UCSD-AML1 (cell line): ENCODE data around the gene IQCN.
A peak's percentile ranks its signal among the peaks of the same experiment; 100 is the strongest.

Experiments used
- DNase-seq: peaks from one replicate; lab custom pipeline; 2025; ENCODE audit not compliant: unreplicated experiment; lab: John Stamatoyannopoulos, UW

The IQCN gene

DNA sequence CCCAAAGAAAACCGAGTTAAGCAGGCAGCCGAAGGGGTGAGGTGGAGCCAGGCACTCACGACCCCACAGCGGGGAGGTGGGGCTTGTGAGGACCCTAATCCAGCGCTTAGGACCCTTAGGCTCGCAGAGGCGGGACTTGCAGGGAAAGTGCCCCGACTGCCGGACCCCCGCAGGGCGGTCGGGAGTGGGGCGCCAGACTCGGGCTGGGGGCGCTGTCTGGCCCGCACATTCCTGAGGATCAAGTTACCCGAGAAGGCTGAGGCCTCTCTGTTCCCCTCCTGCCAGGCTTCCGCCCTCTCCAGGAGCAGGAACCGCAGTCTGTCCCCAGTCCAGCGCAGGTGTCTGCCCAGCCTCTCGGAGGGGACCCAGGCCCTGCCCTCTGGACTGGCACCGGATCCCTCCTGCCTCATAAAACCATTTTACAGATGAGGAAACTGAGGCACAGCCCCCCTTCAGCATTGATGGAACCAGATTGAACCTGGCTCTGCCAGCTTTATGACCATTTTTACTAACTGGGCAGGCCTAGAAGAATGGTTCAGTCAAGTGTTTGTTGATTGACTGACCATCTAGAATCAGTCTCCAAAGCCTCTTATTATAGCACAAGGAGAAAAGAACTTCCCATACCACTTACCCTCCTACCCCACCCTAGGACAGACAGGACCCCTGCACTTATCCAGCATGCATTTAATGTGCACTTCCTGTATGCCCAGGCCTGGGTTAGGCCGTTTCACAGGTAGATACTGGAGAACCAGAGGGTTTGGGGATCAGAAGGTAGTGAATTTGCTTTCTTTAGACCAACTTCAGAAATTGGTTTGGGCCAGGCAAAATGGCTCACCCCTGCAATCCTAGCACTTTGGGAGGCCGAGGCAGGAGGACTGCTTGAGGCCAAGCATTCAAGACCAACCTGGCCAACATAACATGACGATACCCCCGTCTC lies 13.9 kb upstream of the IQCN start:
- no peak for DNase-seq

DNA sequence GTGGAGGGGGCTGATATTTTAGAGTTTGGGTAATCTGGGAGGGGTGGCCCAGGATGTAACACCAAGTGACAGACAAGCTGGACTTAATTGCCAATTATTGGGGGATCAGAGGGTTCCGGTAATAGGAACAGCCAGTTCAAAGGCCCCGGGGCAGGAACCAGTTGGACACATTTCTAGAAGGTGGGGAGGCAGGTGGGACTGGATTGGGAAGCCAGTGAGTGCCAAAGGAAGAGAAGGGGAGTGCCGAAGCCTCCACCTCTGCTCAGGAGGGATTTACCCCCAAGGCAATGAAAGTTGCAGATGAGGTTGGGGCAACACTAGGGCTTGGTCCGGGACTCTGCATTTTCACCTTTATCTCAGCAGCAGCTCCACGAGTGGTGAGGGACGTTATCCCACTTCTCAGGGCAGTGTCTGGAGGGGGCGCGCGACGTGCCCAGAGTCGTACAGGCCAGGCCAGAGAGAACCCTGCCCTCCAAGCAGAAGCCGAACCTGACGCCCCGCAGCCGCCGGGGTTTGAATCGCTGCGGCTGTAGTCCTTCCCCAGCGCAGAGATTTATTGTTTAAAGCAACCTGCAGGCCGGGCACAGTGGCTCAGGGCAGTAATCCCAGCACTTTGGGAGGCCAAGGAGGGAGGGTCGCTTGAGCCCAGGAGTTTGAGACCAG lies 12.9 kb upstream of the IQCN start:
- no peak for DNase-seq

DNA sequence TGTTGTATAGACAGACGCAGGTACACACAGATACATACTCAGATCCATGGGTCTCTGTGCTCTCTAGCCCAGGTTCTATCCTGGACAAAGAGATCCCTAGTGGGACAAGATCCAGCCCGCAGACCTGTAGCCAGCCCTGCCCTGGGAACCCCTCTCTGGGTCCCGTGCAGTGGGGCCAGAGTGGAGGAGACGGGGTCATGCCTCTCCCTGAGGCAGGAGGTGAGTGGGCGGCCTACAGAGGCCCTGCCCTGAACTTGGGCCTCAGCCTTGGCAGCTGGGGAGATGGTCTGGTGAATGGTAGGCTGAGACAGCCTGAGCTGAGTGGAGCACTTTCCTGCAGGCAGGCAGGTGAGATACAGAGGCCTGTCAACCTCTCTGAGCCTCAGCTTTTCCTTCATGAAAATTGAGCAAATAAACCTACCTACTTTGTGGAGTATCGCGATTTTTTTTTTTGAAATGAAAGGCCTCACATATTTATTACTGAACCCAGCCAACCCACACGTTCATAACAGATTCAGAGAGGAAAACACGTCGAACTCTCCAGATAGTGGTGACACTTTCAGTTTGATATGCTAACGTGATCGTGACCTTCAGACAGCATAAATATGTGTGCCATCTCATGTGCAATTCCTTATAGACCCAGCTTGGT lies 10.6 kb upstream of the IQCN start:
- DNase-seq = no peak

DNA sequence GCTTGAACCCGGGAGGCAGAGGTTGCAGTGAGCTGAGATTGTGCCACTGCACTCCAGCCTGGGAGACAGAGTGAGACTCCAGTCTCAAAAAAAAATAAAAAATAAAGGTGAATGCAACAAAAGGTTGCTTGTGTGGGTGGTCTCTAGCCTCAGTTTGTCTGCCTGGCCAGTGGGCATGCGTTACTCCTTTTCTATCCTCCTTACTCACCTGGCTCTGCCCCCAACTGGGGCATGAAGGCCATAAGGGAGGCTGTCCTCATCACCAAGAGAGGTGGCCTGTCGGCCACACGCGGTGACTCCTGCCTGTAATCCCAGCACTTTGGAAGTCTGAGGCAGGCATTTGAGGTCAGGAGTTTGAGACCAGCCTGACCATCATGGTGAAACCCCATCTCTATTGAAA lies 9.1 kb upstream of the IQCN start:
- DNase-seq = no peak

DNA sequence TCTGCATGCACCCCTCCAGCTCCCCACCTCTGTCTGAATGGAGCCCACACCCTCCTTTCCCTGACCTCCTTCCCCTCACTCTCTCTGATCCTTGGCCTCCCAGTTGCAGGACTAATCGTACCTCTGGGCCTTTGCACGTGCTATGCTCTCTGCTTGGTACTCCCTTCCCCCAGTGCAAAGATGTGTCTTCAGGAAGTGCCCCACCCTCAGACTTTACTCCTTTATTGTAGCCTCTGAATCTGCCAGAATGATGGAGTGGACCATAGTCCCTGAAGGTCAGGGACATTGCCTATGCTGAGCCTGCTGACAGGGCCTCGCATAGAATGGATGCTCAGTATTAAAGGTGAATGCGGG lies 8.5 kb upstream of the IQCN start:
- DNase-seq = no peak

DNA sequence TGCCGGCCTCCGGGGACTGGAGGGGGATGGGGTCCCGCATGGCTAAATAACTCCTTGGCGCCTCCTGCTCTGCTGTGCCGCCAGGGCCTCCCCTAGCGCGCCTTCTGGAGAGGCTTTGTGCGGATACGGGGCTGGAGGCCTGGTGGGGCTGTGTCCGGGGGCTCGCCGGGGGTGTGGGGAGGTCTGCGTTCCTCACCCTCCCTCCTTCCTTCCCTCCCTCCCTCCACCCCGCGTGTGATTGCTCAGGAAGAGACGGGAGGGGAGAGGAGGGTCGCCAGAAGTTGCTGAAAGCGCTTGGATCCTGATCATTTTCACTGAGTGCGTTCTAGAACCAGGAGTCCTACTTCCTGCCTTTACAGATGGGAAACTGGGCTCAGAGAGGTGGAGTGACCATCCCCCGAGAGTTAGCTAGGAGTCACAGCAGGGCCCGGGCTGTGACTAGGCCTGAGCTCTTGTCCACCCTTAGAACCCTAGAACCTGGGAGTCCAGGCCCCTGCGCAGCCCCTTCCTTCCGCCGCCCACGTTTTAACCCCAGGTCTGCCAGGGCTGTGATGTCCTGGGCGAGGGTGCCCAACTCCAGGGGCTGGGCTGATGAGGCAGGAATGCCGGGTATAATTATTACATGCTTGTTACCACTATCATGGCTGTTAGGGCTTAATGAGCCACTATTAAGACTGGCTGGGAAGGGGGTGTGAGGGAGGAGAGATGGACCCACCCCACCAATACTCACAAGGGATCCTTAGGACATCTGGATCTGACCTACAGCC lies 8.0 kb upstream of the IQCN start:
- DNase-seq = no peak

DNA sequence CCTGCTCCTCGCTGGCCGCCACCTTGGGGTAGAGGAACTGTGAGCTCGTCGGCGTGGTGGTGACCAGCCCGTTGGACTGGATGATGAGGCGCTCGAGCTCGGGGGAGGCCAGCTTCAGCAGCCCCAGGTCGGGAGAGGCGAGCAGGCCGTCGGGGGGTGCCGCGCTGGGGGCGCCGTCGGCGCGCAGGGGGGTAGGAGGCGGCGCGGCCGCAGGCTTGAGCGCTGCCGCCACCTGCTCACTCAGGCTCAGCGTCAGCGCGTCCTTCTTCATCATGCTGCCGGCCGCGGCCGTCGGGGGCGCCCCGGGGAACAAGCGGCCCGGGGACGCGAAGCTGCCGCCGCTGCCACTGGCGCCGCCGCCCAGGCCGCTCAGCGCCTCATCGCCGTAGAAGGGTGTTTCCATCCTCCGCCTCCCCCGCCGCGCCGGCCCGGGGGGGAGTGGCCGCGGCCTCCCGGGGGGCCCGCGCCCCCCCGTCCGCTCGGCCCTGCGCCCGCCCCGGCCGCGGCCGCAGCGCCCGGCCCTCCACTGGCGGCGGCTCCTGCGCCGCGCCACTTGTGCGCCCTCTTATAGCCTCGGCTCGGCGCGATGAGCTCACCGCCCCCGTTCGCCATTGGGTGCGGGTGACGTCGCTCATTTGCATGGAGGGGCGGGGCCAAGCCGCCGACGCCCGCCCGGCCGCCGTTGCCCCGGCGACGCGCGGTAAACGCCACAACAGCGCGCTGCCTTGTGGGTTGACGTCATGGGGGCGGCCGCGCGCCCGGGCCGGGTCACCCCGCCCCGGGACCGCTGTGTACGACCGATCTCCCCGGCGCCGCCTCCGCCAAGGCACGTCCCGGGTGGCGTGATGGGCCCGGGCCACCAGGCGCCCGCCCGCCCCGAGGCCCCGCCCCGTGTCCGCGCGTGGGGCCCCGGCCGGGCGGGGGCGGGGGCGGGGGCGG lies 7.1 kb upstream of the IQCN start, which contains the start of gene JUND:
JUND (minus strand) TSS at position 541 of the 939 bp plus-strand sequence; CDS start at position 403, 138 bp downstream.
- peak; percentile 99 for DNase-seq

DNA sequence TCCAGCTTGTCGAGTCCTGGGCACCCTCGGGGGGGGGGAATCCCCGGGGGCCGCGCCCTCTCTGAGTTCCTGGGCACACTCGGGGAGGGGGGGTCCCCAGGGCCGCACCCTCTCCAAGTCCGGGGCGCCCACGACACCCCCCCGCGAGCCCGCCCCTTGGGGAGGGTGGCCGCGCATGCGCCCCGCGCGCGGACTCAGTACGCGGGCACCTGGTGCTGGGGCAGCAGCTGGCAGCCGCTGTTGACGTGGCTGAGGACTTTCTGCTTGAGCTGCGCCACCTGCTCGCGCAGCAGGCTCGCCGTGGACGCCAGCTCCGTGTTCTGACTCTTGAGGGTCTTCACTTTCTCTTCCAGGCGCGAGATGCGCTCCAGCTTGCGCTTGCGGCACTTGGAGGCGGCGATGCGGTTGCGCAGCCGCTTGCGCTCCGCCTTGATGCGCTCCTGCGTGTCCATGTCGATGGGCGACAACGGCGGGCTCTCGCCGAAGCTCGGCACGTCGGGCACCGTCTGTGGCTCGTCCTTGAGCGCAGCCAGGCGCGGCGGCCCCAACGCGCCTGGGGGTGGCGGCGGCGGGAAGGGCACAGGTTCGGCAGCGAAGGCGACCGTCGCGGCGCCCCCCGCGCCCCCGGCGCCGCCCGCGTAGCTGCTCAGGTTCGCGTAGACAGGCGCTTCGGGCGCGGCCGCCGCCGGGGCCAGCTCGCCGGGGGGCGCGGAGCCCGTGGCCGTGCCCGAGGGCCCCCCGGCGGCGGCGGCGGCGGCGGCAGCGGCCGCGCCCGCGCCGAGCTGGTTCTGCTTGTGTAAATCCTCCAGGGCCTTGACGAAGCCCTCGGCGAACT lies 6.2 kb upstream of the IQCN start:
- peak; percentile 66 for DNase-seq

DNA sequence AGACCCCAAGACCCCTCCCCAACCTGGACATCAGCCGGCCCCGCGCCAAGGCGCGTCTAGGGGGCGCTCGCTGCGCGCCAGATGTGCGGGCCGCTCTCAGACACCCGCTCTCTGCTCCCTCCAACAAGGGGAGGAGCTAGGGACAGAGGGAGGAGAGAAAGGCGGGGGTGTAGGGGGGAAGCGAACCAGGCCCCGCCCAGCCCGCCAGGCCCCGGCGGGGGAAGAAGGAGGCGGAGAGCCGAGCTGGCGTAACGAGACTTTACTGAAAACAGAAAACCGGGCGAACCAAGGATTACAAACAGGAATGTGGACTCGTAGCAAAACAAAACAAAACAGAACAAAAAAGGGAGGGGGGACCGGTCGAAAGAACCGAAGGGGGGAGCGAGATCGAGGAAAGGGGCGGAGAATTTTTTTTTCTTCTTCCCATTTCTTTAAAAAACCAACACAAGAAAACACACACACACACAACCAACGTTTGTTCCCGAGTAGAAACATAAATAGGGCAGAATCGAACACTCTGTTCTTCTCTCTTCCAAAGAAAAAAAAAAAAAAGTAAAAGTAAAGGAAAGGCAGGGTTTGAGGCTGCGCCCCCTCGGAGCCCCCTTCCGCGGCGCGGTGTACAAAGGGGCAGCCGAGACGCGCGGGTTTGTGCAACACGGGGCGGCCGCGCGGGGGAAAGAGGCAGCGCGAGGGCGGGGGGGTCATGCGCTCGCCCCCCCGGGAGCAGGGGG lies 5.4 kb upstream of the IQCN start:
- DNase-seq = peak; percentile 91

DNA sequence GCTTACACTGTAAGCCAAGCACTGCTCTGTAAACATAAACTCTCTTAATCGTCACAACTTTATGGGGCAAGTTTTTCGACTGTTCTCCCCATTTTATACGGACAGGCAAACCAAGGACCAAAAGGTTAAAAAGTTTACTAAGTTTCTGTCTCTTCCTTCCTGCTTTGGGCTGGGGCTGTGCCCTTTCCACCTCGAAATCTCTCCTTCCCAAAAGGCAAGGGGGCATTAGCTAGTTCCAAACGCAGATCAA lies 4.9 kb upstream of the IQCN start:
- DNase-seq = no peak

DNA sequence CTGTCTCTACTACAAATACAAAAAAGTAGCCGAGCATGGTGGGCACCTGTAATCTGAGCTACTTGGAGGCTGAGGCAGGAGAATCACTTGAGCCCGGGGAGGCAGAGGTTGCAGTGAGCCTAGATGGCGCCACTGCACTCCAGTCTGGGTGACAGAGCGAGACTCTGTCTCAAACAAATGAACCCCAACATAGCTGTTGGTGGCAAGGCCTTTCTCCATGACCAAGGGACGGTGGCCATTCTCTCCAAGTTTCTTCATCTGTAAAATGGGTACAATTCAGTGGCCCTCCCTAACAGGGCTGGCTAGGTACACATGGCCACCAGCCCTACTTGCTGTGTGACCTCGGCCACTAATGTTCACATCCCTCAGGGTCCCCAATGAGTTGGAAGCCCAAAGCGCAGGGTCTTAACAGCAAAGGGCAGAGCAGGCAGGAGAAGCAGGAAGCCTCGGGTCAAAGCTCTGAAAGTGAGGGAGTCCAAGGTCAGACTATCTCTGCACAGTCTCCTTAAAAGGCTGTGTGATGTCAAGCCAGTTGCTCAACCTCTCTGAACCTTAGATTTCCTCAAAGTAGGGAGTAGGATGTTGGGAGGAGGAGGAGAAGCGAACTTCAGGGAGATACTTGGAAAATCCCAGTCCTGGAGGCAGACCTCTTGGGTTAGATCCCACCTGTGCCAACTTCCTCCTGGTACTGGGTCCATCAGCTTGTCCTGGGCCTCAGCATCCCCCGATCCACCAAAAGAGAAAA lies 4.4 kb upstream of the IQCN start:
- DNase-seq = peak; percentile 31

DNA sequence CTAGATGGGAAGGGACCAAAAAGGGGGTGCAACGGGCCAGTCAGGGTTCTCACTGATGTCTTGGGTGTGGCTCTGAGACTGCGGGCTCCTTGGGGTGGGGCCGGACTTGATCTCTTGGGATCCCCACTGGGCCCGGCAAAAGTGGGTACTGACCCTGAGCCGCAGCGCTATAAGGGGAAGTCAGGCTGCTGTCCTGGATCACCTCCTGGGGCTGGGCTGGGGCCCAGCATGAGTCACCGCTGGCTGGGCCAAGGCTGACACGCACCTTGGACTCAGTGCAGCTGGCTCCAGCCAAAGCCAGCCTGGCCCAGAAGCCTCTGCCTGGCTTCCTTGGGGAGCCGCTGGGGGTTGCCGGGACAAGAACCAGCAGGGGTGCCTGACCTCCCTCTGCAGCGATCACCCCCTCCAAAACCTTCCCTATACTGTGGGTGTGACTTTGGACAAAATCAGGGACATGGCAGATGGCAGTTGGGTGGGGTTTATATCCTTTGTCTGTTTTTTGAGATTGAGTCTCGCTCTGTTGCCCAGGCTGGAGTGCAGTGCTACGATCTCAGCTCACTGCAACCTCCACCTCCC lies 617 bp upstream of the IQCN start:
- peak; percentile 23 for DNase-seq

DNA sequence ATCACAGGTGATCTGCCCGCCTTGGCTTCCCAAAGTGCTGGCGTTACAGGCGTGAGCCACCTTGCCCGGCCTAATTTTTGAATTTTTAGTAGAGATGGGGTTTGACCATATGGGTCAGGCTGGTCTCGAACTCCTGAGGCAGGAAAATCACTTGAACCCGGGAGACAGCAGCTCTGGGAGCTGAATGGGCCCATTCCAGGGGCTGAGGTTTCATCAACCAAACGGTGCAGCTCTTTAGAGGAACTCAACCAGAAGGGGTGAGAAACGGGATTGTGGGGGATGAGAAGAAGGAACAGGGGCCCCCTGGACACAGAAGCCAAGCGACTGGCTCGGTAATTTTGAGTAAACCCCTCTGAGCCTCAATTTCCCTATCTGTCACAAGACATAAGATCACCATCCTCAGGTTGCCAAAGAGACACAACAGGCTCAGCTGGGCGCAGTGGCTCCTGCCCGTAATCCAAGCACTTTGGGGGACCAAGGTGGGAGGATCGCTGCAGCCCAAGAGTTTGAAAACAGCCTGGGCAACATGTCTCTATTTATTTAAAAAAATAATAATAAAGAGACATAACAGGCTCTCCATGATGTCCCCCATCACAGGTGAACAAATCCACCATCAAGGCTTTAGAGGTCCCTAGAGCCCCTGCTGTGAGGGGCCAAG lies 562 bp downstream of the IQCN start:
- DNase-seq = no peak

DNA sequence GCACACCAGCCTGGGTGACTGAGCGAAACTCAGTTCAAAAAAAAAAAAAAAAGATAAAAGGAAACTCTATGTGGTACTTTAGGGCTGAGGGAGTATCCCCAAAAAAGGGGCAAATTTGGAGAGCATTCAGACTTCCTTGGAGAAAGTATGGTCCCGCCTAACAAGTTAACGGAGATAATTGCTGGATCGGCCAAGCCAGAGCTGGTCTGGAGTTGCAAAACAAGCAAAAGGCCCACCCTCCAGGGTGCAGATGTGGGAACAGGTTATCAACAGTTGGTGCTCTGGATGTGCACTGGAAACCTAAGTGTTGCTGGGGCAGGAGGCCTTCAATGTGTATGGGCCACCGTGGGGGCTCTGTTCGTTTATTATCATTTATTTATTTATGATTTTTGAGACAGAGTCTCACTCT lies 2.8 kb downstream of the IQCN start:
- DNase-seq = no peak

DNA sequence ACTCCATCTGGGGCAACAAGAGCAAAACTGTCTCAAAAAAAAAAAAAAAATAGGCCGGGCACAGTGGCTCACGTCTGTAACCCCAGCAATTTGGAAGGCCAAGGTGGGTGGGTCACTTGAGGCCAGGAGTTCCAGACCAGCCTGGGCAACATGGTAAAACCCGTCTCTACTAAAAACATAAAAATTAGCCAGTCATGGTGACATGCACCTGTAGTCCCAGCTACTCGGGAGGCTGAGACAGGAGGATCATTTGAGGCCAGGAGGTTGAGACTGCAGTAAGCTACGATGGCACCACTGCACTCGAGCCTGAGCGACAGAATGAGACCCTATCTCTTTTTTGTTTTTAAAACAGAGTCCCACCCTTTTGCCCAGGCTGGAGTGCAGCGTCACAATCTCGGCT lies 3.9 kb downstream of the IQCN start:
- DNase-seq = no peak

DNA sequence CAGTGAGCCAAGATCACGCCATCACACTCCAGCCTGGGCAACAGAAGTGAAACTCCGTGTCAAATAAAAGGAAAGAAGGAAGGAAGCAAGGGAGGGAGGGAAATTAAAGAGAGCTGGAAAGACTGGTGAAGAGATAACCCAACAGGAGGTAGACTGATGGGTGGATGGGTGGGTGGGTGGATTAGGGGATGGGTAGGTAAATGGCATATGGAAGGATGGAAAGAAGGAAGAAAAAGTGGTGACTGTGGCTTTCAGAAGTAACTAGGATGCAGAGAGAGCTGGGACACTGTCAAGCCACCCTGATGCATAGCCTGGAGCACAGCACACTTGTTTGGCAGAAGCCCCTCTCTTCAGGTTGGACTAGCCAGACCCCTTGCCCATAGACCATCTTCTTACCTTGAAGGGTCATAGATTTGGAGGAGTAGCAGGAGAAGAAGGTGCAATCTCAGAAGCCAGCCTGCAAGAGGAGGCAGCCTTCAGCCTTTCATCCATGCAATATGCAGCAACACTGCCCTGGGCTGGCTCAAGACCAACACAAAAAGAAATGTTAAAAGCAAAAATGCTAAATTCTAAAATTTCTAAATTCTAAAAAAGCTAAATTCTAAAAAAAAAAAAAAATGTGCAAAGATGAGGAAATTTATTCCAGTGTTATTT lies 5.1 kb downstream of the IQCN start:
- no peak for DNase-seq
